Gastrocnemius medialis (tissue), 4 donors: Measurements from ENCODE around the gene STRBP. TPM values are rescaled to one million over a fixed set of nuclear protein-coding genes. Genes with fewer than 3 reads are reported as not detected.

Experiments
- ATAC-seq, 2 donors: fragments of 150-250 bp; one replicate each; pipeline ENCODE4 v1.9.1; 2016
- DNase-seq, 2 donors: peaks; one replicate each; pipeline ENCODE4 v3.0.0-alpha.2; 2019
- H3K27ac ChIP-seq, 4 donors: fragments of 200-600 bp; sonication (generic); 1 replicate in 1 of 4; 2 replicates in 3 of 4; pipeline ENCODE4 v1.5.1; 2016 to 2018; ENCODE audit warnings: mild to moderate bottlenecking in 2 of 4, moderate library complexity in 1 of 4
- H3K27me3 ChIP-seq, 3 donors: fragments of 200-600 bp; sonication (generic) in 2 of 3; 1 replicate in 1 of 3; 2 replicates in 2 of 3; pipeline versions ENCODE4 v1.5.1 to v1.6.0; 2016 to 2019; ENCODE audit warnings: mild to moderate bottlenecking in 1 of 3, moderate library complexity in 1 of 3
- H3K36me3 ChIP-seq, 2 donors: fragments of 200-600 bp; sonication (generic) in 1 of 2; one replicate each; pipeline ENCODE4 v1.5.1; 2017 to 2018
- H3K4me1 ChIP-seq, 2 donors: fragments of 200-600 bp; sonication (generic) in 1 of 2; one replicate each; pipeline ENCODE4 v1.5.1; 2016 to 2017; ENCODE audit warnings: mild to moderate bottlenecking in 2 of 2
- H3K4me3 ChIP-seq, 4 donors: fragments of 200-600 bp; sonication (generic) in 3 of 4; 1 replicate in 1 of 4; 2 replicates in 3 of 4; pipeline ENCODE4 v1.5.1; 2016 to 2019; ENCODE audit warnings: mild to moderate bottlenecking in 2 of 4
- H3K9me3 ChIP-seq, 3 donors: fragments of 200-600 bp; sonication (generic) in 2 of 3; 1 replicate in 1 of 3; 2 replicates in 2 of 3; pipeline ENCODE4 v1.5.1; 2016 to 2019
- POLR2A ChIP-seq, 2 donors: fragments of 450-650 bp; IDR thresholded peaks; one replicate each; pipeline ENCODE4 v1.6.1; 2017; ENCODE audit warnings: antibody characterized with exemption in 2 of 2, mild to moderate bottlenecking in 2 of 2, moderate library complexity in 2 of 2
- in situ Hi-C, 4 donors: fragments of 200-750 bp; cut with MboI; loops; one replicate each; pipeline versions ENCODE4 v1.15.0 to v1.8.0; 2017; ENCODE audit warnings: low sequenced_read_pairs in 4 of 4
- intact Hi-C: fragments of 100-400 bp; cut with DNase I; formaldehyde crosslinking; loops from one replicate; pipeline ENCODE4 v1.15.1; 2023; ENCODE audit warnings: low total_unique reads
- total RNA-seq, 4 donors: library from RNA; depleted of rRNA; stranded (reverse); fragments of >200 nt; gene quantifications; one replicate each; pipeline versions ENCODE4 v1.1.0 to v1.2.3, GENCODE V29; 2016
- TF ChIP-seq, protein P1 (sequence below), 5 experiments: fragments of 450-650 bp in 3 of 5; fragments of 200-600 bp in 2 of 5; sonication (generic) in 2 of 5; IDR thresholded peaks in 4 of 5; conservative IDR thresholded peaks in 1 of 5; 1 replicate in 4 of 5; 2 replicates in 1 of 5; pipeline ENCODE4 v1.5.1; 2016 to 2019; ENCODE audit warnings: antibody characterized with exemption in 5 of 5, mild to moderate bottlenecking in 3 of 5, moderate library complexity in 3 of 5

Gene STRBP
- total RNA-seq, 4 donors from 2014 or later, result 5.0 to 25.0 (median 13.2) TPM

DNA sequence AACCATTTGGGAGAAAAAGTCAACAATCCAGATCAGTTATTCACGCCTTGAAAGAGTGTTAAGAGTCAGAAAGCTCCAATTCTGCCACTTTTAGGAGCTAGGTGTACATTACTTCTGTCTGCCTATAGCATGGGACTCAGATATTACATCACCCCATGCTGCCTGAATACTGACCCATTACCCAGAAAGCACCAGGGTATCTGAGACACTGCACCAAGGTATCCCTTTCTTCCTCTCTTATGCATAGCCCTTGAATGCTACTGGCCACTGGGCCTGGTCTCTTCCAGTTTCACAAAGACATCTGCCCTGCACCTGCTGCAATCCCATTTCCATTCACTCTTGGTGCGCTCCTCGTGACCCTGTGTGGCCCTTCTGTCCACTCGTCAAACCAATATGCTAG, 2.6 kb downstream of the STRBP start:
- H3K9me3 ChIP-seq, result no peaks in the 10 kb centered on the region
- H3K4me3 ChIP-seq, result no peak overlapping the region
- H3K27ac ChIP-seq, result no peak overlapping the region
- DNase-seq (no peak), ATAC-seq (no peak)
- H3K27me3 ChIP-seq, result no peaks in the 10 kb centered on the region
- no peaks in the 10 kb centered on the region for H3K36me3 ChIP-seq
- TF ChIP-seq, protein P1, sequence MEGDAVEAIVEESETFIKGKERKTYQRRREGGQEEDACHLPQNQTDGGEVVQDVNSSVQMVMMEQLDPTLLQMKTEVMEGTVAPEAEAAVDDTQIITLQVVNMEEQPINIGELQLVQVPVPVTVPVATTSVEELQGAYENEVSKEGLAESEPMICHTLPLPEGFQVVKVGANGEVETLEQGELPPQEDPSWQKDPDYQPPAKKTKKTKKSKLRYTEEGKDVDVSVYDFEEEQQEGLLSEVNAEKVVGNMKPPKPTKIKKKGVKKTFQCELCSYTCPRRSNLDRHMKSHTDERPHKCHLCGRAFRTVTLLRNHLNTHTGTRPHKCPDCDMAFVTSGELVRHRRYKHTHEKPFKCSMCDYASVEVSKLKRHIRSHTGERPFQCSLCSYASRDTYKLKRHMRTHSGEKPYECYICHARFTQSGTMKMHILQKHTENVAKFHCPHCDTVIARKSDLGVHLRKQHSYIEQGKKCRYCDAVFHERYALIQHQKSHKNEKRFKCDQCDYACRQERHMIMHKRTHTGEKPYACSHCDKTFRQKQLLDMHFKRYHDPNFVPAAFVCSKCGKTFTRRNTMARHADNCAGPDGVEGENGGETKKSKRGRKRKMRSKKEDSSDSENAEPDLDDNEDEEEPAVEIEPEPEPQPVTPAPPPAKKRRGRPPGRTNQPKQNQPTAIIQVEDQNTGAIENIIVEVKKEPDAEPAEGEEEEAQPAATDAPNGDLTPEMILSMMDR (IDR thresholded peaks at IDR 0.05 in 4 of 5, conservative IDR thresholded peaks at IDR 0.05 in 1 of 5), result no peak
- no peak for TF ChIP-seq POLR2A (IDR thresholded peaks at IDR 0.05)
- no peaks in the 10 kb centered on the region for H3K4me1 ChIP-seq
- in situ Hi-C loops, result no loop called here
- intact Hi-C loops, result loop anchor here (5.0 to 10.0 kb wide), 2 partner anchors 86 to 659 kb away; no protein-coding TSS in a partner anchor

DNA sequence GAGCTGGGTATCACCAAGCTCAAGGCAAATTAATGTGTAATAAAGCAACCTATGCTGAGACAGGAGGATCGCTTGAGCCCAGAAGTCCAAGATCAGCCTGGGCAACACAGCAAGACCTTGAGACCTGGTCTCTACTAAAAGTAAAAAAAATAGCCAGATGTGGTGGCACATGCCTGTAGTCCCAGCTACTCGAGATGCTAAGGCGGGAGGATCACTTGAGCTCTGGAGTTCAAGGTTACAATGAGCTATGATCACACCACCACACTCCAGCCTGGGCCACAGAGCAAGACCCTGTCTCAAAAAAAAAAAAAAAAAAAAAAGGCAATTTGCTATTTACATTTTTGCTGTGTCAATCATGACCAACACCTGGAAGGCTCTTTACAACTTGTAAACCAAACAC, 5.2 kb downstream of the STRBP start:
- Histone ChIP-seq H3K27ac (no peak overlapping the region), H3K4me1 (no peaks in the 10 kb centered on the region), H3K4me3 (no peak overlapping the region), H3K9me3 (no peaks in the 10 kb centered on the region), H3K27me3 (no peaks in the 10 kb centered on the region), H3K36me3 (no peaks in the 10 kb centered on the region)
- intact Hi-C loops (loop anchor here (10.0 kb wide), 1 partner anchor 662 kb away; no protein-coding TSS in a partner anchor), in situ Hi-C loops (no loop called here)
- TF ChIP-seq, protein P1 (IDR thresholded peaks at IDR 0.05 in 4 of 5, conservative IDR thresholded peaks at IDR 0.05 in 1 of 5), result no peak
- TF ChIP-seq POLR2A (IDR thresholded peaks at IDR 0.05), result no peak
- DNase-seq (no peak), ATAC-seq (no peak)

DNA sequence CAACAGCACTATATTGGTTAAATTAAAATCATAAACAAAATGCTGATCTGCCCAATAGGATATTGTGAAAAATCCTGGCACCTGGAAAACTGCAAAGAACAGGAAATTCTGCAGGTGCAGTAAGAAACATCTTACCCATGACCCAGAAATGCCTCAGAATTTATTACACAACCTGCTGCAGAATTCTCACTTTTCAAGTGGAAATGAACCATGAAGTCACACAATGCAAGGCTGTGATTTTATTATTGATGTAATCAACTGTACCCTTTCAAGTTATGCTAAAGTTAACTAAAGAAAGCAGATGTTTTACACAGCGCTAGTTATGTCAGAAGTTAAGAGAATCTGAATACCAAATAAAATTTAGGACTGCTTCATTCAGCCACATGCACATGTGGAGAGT, 6.0 kb downstream of the STRBP start:
- Histone ChIP-seq H3K4me3 (no peak overlapping the region), H3K9me3 (no peaks in the 10 kb centered on the region), H3K27ac (no peak overlapping the region), H3K36me3 (no peaks in the 10 kb centered on the region), H3K4me1 (no peaks in the 10 kb centered on the region), H3K27me3 (no peaks in the 10 kb centered on the region)
- DNase-seq, result no peak
- ATAC-seq, result no peak
- in situ Hi-C loops, result no loop called here
- intact Hi-C loops, result loop anchor here (10.0 kb wide), 1 partner anchor 662 kb away; no protein-coding TSS in a partner anchor
- TF ChIP-seq, protein P1 (IDR thresholded peaks at IDR 0.05 in 4 of 5, conservative IDR thresholded peaks at IDR 0.05 in 1 of 5), result no peak

DNA sequence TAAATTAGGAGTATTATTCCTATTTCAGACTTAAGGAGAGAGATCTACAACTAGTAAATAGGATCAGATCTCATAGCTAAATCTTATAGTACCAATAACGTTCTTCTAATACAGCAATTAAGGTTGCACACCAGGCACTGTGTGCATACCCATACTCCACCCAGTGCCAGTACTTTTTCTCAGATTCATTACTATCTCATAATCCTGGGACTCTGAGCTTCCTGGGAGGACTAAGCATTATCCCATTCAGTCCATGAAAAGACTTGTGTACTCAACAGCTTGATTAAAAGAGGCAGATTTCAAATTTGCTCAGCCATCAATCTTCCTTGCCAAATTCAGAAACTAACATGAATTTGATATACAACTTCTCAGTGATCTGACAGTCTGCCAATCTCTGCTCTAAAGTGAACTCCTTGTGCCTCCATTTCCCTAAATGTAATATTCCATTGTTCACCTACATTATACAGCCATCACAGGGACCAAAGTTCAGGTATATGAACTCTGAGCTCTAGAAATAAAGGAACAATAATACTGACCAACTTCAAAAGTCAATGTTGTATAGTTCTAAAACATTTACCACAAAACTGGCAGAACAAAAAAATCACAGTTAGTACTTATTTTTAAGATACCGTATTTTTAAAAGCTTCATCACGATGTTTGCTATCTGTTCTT, 7.2 kb downstream of the STRBP start:
- intact Hi-C loops (loop anchor here (10.0 kb wide), 1 partner anchor 664 kb away; no protein-coding TSS in a partner anchor), in situ Hi-C loops (no loop called here)

More for the DNA sequence above, 7.2 kb downstream of the STRBP start:
- Histone ChIP-seq H3K4me1 (no peaks in the 10 kb centered on the region), H3K9me3 (no peaks in the 10 kb centered on the region), H3K4me3 (no peak overlapping the region), H3K27me3 (no peaks in the 10 kb centered on the region), H3K36me3 (no peaks in the 10 kb centered on the region), H3K27ac (no peak overlapping the region)
- DNase-seq, result no peak
- ATAC-seq, result no peak
- TF ChIP-seq, protein P1 (IDR thresholded peaks at IDR 0.05 in 4 of 5, conservative IDR thresholded peaks at IDR 0.05 in 1 of 5), result no peak
- TF ChIP-seq POLR2A (IDR thresholded peaks at IDR 0.05), result no peak
